GM18867 (cell line): Measurements from ENCODE around the gene NSF.
"Not testable (repeated sequence)": the region's sequence is repeated elsewhere in the genome, so short reads cannot be mapped to it uniquely, and the experiment has no call there.

Experiments
- ATAC-seq: cut with Tn5 transposase; IDR thresholded peaks from one replicate; pipeline ENCODE4 v1.9.1; 2021; ENCODE audit warnings: mild to moderate bottlenecking, moderate library complexity; ENCODE audit not compliant: unreplicated experiment

NSF gene

DNA sequence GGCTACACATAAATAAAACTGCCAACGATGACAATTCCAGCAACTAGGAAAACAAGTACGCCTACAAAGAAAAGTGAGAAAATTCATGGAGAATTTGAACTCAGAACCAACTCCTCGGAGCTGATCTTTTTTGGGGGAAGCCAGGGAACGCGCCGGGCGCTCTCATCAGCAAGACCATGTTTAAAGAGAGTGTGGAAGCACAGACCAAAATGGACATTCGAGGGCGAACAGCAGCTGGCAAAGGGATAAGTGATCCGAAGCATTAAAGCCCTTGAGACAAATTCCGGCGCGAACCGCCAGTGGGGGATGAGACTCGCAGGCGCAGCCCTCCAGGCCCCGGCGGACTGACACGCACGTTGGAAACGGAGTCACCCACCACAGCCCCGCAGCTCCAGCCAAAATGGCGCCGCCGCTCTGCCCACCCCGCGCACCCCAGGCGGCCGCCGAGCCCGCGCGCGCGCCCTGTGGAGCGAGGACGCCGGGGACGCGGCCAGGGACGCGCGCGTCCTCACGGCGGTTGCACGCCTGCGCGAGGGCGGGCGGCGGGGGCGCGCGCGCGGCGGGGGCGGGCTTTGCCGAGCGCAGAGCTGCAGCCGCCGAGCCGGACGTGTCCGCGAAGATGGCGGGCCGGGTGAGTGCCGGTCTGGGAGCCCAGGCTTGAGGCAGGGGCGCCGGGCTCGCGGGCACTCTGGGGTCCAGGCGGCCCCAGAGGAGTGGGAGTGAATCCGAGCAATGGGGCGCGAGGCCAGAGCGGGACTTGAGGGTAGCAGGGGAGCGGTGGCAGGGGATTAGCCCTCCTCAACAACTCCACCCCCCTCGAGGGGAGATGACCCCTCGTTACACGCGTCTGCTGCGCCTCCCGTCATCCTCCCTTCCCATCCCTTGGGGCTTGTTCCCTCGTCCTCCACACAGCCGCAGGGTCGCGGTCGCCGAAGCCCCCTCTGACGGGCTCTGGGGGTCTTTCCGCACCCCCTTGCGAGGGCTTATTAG is at the start of gene NSF:
NSF (plus strand) TSS at position 513 of the 990 bp plus-strand sequence; CDS start at position 620, 107 bp downstream.
- peak; percentile 81 for ATAC-seq

DNA sequence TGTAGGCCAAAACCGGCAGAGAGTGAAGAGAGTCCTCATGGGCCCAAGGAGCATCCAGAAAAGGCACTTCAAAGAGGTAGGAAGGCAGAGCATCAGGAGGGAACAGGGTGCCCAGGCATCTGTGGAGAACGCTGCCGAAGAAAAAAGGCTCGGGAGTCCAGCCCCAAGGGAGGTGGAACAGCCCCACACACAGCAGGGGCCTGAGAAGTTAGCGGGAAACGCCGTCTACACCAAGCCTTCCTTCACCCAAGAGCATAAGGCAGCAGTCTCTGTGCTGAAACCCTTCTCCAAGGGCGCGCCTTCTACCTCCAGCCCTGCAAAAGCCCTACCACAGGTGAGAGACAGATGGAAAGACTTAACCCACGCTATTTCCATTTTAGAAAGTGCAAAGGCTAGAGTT is 41.9 kb upstream of the NSF start:
- ATAC-seq: not testable (repeated sequence)

DNA sequence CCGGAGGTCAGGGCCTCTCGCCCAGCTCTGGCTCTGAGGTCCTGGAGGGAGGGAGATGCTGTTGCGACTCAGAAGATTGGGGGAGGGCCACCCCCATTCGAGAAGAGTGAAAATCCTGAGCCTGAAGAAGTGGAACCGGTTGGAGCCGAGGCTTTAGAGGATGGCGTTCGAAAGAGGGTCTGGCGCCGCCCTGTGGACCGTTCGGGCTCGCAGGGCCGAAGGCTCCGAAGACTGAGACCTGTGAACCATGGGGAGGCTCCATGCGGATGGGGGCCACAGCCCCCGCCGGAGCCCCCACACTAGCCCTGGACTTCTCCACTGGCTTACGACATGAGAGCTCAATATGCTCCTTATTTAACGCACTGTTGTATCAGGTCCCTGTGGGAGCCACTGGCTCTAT is 31.3 kb upstream of the NSF start:
- not testable (repeated sequence) for ATAC-seq

DNA sequence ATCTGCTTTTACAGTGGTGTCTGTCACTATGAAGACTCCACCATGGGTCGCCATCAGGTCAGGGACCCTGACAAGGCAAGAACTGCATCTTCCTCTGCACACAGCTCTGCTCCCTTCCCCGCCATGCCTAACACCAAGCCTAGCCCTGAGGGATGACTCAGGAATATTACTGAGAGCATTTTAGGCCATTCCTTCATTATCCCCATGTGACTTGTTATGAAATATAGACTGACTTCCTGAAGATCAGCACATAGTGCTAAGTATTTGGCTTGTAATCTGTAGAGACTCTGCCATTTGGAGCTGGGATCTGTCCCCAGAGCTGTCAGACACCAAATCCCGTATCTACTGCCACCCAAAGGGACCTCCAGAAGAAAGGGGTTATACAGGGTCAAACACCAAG is 30.4 kb upstream of the NSF start:
- not testable (repeated sequence) for ATAC-seq

DNA sequence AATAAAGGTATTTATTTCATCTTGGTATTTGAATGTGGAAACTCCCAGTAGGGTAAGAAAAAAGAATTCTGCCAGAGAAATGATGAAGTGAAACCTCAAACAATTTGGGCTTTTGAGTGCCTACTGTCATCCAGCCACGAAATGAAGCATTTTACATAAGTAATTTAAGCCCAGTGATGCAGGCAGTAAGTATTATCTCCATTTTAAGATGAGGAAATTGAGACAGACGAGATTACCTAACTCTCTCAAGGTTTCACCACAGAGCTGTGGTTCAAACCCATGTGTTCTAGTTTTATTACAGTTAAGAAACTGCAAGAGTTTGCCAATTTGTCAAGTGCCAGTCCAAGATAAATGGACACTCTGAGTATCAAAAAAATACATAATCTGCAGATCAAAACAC is 24.2 kb upstream of the NSF start:
- peak; percentile 44 for ATAC-seq

DNA sequence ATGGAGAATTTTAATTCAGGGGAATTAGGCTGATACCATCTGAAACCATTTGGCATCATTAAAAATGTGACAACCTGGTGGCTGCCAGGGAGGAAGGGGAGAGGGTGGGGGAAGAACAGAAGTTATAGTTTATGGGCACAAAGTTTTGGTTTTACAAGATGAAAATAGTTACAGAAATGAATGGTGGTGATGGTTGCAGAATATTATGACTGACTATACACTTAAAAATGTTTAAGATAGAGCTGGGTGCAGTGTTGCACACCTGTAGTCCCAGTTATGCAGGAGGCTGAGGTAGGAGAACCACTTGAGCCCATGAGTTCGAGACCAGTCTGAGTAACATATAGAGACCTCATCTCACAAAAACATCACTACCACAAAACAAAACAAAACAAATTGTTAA is 23.5 kb upstream of the NSF start:
- not testable (repeated sequence) for ATAC-seq

DNA sequence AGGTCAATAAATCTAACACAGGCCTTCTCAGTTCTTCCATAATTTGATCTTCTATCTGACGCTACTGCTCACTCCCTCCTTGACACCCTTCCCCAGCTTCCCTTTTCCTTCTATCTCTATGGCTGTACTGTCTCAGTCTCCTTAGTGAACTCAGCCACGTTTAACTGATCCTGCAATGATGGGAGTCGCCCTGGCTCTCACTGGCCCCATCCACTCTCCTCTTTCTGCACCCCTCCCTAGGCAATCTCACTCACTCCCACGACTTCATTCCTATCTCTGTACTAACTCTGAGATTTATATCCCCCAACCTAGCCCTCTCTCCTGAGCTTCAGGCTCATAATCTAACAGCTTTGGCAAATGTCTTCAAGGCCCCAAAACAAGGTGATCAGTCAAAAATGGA is 18.7 kb upstream of the NSF start:
- not testable (repeated sequence) for ATAC-seq

DNA sequence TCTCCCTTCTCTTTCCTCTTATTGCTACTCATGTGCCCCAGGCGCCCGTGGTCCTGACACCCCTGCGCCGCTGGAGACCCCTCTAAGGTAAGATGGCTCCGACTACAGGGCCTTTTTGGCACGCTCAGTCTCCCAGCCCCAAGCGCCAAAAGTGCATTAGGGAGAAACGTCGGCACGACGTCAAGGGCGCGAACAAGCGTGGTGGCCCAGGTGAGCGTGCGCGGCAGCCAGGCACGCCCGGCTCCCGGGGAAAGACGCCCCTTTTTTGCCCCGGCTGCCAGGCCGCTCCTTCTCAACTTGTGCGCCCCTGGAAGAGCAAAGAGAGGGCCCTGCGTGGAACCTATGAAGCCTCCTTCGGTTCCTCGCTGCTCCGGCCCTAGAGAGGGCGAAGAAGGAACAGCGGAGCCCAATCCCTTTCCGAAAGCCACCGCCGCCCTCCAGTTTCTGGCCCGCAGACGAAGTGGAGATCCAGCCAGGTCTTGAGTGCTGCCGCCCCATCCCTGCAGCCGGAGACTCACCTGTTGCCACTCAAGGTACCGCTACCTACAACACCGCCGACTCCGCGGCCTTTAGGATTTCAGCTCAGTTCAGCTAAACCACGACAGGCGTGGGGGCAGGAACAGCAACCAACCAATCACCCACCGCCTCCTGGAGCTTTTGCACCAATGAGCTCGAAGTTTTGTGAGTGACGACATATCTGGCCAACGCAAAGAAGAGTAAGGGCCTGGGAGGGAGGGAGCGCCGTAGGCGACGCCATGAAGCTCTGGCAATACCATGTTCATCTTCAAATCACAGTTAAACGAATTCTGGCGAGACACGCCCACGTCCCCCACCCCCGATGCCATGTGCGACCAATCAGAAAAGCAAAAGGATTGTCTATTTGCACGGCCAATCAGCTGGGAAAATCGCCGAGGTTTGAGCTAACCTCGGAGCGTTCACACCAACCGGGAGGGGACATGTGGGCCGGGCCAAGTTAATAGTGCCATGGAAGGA is 11.1 kb upstream of the NSF start, which contains the start of gene ARL17A:
ARL17A (minus strand) TSS at position 609 of the 993 bp plus-strand sequence. CDS start 3,369 bp downstream, outside the sequence.
- ATAC-seq: peak; percentile 89

DNA sequence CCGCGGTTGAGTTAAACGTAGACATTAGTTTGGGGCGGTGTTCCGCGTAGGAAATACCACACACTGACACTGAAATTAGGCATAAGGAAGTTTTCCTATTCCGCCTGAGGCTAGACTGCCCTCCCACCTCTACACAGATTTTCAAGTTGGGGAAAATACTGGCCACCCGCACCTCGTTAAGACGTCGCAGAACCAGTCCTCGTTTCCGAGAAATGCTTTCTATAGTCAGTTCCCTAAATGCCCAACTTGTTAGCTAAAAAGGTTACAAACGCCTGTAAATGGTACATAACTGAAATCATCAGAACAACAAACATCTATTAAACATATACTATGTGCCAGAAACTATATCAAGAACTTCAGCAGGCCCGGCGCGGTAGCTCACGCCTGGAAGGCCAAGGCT is 10.4 kb upstream of the NSF start:
- ATAC-seq: not testable (repeated sequence)

DNA sequence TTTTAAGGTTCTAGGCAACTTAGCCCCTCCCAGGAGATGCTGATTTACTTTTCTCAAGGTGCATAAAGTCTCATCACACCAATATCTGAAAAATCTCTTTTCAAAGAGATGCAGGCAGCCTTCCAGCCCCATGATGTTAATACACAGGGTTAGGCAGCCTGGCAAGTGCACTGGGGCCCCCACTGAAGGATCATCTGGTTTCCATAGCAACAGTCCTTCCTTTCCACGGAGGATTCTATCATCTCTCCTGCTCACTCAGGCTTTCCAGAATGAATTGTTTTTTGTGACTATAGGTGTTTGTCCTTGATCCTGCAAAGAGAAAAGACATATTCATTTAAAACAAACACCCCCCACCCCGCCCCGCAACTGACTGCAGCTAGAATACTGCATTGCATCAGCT is 5.0 kb upstream of the NSF start:
- not testable (repeated sequence) for ATAC-seq

DNA sequence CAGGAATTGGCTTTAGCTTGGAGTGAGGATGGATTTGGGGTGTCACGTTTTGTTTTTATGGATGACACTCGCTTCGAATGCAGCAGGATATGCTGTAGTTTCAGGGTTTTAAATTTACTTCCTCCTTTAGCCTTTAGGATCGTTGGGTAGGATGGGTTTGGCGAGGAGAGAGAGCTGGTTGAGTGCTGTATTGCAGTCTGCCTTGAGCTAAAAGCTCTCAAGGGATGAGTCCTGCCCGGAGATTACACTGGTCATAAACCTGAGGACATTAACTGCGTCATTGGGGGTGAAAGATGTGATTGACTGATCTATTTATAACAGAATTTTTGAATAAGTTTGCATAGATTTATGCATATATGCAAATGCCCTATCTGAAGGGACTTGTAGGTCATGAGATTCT is 863 bp downstream of the NSF start:
- peak; percentile 50 for ATAC-seq

DNA sequence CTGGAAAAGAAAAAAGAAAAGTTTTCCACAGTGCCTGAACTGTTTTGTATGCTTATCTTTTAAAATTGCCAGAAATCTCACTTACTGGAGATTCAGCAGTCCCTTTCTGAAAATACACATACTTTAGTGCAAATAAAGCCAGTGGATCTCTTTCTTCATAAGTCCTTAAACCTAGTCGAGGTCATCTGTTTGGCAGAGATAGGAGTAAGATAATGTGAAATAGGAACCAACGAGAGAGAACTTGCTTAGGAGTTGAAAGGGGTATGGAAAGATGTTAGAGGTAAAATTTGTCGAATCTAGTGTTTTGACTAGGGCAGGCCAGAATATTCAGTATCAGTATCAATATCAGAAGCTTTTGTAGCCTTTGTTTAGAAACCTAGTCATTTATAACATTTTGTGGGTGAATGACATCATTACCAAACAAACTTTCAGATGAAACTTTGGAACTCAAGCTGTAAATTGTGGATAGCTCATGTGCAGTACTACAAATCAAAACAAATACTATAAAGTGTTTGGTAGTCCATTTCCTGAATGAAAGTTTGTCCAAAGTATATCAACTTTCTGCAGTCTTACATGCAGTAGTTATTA is 8.0 kb downstream of the NSF start:
- peak; percentile 57 for ATAC-seq

DNA sequence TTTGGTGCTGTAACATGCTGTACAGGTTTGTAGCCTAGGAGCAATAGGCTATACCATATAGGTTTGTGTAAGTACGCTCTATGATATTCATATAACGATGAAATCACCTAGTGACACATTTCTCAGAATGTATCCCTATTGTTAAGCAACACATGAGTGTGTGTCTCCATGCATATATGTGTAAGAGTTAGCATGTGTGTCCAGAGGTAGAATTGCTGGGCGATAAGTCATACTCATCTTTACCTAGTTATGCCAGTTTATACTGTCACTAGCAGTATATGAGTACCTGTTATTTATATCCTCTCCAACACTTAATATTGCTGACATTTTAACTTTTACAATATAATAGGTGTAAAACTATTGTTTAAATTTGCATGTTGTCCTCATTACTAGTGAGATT is 10.3 kb downstream of the NSF start:
- not testable (repeated sequence) for ATAC-seq

DNA sequence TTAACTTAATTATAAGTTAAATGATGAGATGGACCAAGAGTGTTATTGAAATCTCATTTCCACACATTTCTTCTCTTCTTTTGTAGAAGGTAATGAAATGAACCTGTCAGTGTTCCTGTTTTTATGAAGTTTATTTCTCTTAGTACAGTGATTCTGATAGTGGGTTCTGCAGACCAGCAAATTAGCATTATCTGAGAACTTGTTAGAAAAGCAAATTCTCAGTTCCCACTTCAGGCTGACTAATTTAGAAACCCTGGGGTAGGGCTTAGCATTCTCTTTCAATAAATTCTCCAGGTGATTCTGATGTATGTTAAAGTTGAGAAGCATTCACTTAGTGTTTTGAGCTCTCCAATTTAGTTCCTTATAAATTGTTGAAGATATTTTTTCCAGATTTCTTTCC is 12.7 kb downstream of the NSF start:
- ATAC-seq: peak; percentile 72

DNA sequence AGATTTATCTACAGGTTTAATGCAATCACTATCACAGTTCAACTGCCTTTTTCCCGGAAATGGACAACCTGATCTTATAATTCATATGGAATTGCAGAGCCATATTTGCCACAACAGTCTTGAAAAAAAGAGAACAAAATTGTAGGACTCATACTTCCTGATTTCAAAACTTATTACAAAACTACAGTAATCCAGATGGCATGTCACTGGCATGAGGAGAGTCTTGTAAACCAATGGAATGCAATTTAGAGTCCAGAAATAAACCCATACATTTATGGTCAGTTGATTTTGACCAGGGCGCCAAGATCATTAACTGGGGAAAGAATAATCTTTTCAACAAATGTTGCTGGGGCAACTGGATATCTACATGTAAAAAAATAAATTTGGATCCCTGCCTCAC is 20.8 kb downstream of the NSF start:
- not testable (repeated sequence) for ATAC-seq

DNA sequence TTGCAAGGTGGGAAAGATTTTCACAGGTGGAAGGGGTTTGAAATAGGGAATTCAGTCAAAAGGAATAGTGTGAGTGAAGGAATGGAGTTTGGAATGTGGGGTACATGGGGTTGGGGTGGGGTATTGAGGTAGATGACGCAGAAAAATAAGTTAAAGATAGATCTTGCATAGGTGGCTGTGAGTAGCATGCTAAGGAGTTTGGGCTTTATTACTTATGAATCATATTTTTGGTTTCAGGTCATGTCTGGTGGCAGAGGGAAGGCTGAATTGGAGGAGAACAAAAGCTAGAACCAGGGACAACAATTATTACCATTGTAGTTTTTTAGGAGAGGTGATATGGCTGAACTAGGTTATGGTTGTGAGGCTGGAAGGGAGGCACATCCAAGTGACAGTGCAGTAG is 23.4 kb downstream of the NSF start:
- ATAC-seq: not testable (repeated sequence)

DNA sequence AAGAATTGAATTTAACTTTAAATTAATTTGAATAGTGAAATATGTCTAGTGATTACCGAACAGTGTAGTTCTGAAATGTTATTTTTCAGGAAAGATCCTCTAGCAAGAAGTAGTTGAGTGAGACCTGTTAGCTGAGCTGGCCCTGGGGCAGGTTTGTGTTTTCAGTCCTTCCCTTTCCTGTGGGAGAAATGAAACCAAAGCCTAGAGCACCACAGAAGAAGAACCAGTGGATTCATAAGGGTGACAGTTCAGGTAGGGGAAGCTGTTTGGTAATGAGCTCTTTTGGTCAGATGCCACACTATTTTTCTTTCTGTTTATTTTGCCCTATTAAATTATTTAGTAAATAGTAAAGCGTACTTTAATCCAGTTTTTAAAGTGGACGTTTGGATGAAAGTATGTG is 26.7 kb downstream of the NSF start:
- ATAC-seq: not testable (repeated sequence)

DNA sequence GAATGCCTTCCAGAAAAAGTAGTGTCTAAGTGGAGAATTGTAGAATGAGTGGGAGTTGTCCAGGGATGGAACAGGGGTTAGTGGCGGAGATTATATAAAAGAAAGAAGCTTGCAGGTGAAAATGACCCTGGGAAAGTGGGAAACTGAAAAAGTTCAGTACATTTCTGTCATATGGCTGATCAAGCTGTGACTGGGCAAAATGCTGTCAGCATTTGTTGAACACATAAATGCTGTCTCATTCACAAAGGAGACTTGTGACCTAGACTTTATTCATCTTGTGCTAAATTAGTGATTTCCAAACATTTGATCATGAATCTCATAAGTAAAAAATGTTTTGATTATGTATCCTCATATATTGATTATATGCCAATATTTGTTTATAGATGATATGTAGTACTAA is 28.5 kb downstream of the NSF start:
- not testable (repeated sequence) for ATAC-seq

DNA sequence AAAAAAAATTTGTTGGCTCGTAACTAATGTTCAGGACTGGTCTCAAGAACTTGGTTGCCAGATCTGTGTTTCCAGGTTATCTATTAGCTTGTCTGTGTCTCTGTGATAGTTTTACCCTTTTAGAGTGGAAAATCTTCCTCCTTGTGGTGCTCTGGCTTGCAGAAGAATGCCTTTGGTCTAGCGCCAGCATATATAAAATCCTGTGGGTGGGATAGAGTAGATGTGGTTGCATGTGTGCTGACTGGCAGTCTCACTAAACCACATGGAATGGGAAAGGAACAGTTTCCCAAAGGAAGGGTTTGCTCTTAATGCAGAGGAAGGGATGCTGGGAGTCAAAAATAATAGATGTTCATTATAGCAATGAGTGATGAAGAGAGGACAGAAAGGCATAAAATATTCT is 33.3 kb downstream of the NSF start:
- ATAC-seq: not testable (repeated sequence)

DNA sequence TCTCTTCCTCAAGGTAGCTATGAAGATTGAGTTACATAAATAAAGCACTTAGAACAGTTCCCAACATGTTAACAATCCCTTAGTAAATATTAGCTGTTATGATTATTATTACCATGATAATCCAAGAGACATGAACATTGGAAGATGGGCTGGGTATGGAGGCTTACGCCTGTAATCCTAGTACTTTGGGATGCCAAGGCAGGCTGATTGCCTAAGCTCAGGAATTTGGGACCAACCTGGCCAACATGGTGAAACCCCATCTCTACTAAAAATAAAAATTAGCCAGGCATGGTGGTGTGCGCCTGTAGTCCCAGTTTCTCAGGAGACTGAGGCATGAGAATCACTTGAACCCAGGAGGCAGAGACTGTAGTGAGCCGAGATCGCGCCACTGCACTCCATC is 34.3 kb downstream of the NSF start:
- not testable (repeated sequence) for ATAC-seq

DNA sequence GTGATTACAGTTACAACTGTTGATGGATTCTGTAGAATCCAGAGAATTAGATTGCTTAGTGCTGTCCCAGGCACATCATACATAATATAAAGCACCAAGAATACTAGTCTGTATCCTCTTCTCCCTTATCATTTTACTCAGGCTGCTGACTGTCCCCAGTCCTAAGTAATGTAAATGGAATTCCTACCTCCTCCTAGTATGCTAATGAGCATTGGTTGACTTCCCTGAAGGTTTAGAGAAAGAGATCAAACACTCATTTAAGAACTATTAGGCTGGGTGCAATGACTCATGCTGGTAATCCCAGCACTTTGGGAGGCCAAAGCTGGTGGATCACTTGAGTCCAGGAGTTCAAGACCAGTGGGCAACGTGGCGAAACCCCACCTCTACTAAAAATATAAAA is 37.0 kb downstream of the NSF start:
- ATAC-seq: not testable (repeated sequence)
